Loucy (cell line): Measurements from ENCODE around the gene TMOD1.

Experiments used
- H2AFZ ChIP-seq: fragments of 200-600 bp; sonication (generic); 2 replicates; pipeline ENCODE4 v1.6.0; 2016; ENCODE audit warnings: antibody characterized with exemption, mild to moderate bottlenecking, low read length, moderate library complexity
- H3F3A ChIP-seq: fragments of 200-600 bp; 2 replicates; pipeline ENCODE4 v1.6.0; 2016; ENCODE audit warnings: antibody characterized with exemption, low read depth, mild to moderate bottlenecking
- H3K27me3 ChIP-seq: fragments of 200-600 bp; sonication (generic); 2 replicates; pipeline ENCODE4 v1.6.1; 2014; ENCODE audit warnings: low read length, mild to moderate bottlenecking; ENCODE audit not compliant: insufficient read depth, poor library complexity, severe bottlenecking
- H3K36me3 ChIP-seq: fragments of 200-600 bp; sonication (generic); 2 replicates; pipeline ENCODE4 v1.6.1; 2016; ENCODE audit warnings: low read length; ENCODE audit not compliant: insufficient read depth
- H3K4me1 ChIP-seq: fragments of 200-600 bp; sonication (generic); 2 replicates; pipeline ENCODE4 v1.5.1; 2014; ENCODE audit warnings: low read length, mild to moderate bottlenecking; ENCODE audit not compliant: insufficient read depth, poor library complexity, severe bottlenecking
- H3K4me2 ChIP-seq: fragments of 200-600 bp; sonication (generic); 2 replicates; pipeline ENCODE4 v1.6.0; 2014; ENCODE audit warnings: antibody characterized with exemption, low read length, low read depth, mild to moderate bottlenecking; ENCODE audit not compliant: poor library complexity, severe bottlenecking
- H3K4me3 ChIP-seq: fragments of 200-600 bp; sonication (generic); 2 replicates; pipeline ENCODE4 v1.5.1; 2014; ENCODE audit warnings: low read length, mild to moderate bottlenecking, mixed read lengths; ENCODE audit not compliant: poor library complexity, severe bottlenecking
- H3K79me2 ChIP-seq: fragments of 200-600 bp; sonication (generic); 2 replicates; pipeline ENCODE4 v1.6.1; 2014; ENCODE audit warnings: low read length; ENCODE audit not compliant: insufficient read depth
- H3K9ac ChIP-seq: fragments of 200-600 bp; sonication (generic); 2 replicates; pipeline ENCODE4 v1.6.0; 2014; ENCODE audit warnings: mild to moderate bottlenecking, low read depth, low read length, moderate library complexity; ENCODE audit not compliant: poor library complexity, severe bottlenecking
- H3K9me2 ChIP-seq: fragments of 200-600 bp; sonication (generic); replicated peaks from 2 replicates; pipeline ENCODE4 v1.6.1; 2016; ENCODE audit warnings: low read depth, low read length, mixed read lengths
- H3K9me3 ChIP-seq: fragments of 200-600 bp; sonication (generic); 2 replicates; pipeline ENCODE4 v1.6.1; 2014; ENCODE audit warnings: mild to moderate bottlenecking, antibody characterized with exemption, low read length, low read depth; ENCODE audit not compliant: insufficient read depth
- H4K20me1 ChIP-seq: fragments of 200-600 bp; sonication (generic); 2 replicates; pipeline ENCODE4 v1.6.0; 2014; ENCODE audit warnings: antibody characterized with exemption, low read length, mild to moderate bottlenecking; ENCODE audit not compliant: insufficient read depth, poor library complexity, severe bottlenecking
- EZH2phosphoT487 ChIP-seq: fragments of 200-600 bp; IDR thresholded peaks from 2 replicates; pipeline ENCODE4 v1.6.1; 2018; ENCODE audit warnings: antibody characterized with exemption, mild to moderate bottlenecking, moderate library complexity, borderline replicate concordance
- TF ChIP-seq, protein P1 (sequence below): fragments of 200-600 bp; sonication (generic); conservative IDR thresholded peaks from 2 replicates; pipeline ENCODE4 v1.5.1; 2014; ENCODE audit warnings: mild to moderate bottlenecking, antibody characterized with exemption, low read length

The TMOD1 gene

DNA sequence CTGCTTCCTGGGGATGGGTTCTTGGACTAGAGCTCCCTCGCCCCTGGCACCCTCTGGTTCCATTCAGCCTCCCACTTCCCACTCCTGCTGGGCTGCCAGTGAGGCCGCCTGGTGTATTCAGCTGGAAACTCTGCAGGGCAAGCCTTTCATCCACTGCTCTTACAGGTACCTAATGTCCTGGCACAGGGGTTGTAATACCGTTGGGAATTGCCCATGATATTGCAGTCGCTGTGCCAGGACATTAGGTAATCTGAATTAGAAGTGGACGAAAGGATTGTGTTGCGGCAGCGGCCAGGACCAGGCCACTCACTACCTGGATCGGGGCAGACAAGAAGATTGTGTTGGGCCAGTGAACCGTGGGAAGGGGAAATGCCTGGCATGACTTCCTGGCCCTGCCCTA, 13.1 kb downstream of the TMOD1 start:
- H2AFZ ChIP-seq, result no peak overlapping the region
- no peaks in the 10 kb centered on the region for H3K27me3 ChIP-seq
- no peaks in the 10 kb centered on the region for H3F3A ChIP-seq
- no peaks in the 10 kb centered on the region for H3K9me2 ChIP-seq
- H3K4me1 ChIP-seq, result peaks cover 7% of the 10 kb centered on the region
- no peak for TF ChIP-seq EZH2phosphoT487
- TF ChIP-seq, protein P1, sequence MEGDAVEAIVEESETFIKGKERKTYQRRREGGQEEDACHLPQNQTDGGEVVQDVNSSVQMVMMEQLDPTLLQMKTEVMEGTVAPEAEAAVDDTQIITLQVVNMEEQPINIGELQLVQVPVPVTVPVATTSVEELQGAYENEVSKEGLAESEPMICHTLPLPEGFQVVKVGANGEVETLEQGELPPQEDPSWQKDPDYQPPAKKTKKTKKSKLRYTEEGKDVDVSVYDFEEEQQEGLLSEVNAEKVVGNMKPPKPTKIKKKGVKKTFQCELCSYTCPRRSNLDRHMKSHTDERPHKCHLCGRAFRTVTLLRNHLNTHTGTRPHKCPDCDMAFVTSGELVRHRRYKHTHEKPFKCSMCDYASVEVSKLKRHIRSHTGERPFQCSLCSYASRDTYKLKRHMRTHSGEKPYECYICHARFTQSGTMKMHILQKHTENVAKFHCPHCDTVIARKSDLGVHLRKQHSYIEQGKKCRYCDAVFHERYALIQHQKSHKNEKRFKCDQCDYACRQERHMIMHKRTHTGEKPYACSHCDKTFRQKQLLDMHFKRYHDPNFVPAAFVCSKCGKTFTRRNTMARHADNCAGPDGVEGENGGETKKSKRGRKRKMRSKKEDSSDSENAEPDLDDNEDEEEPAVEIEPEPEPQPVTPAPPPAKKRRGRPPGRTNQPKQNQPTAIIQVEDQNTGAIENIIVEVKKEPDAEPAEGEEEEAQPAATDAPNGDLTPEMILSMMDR, result no peak
- no peaks in the 10 kb centered on the region for H3K9me3 ChIP-seq
- H3K36me3 ChIP-seq, result no peaks in the 10 kb centered on the region
- no peak overlapping the region for H3K4me2 ChIP-seq
- H3K4me3 ChIP-seq, result no peak overlapping the region
- no peaks in the 10 kb centered on the region for H3K79me2 ChIP-seq
- no peaks in the 10 kb centered on the region for H4K20me1 ChIP-seq
- H3K9ac ChIP-seq, result no peak overlapping the region

DNA sequence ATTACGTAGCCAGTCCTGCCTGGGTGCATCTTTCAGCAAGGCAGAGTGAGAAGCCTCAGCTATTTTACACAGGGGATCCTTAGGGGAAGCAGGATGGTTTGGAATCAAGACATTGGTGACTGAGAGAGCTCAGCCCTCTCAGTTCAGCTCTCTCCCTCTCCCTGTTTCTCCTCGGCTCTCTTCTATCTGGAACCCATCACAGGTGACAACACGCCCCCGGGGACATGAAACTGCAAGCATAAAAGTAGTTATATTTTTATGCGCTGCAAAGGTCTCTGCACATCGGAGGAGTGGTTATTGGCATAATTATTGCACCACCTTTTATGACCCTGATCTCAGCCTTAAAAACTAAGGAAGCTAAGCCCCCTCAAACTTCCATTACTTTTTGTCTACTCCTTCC, 14.2 kb downstream of the TMOD1 start:
- H3K9me2 ChIP-seq, result no peaks in the 10 kb centered on the region
- H3K9me3 ChIP-seq, result no peaks in the 10 kb centered on the region
- no peaks in the 10 kb centered on the region for H3F3A ChIP-seq
- H3K4me3 ChIP-seq, result no peak overlapping the region
- no peak overlapping the region for H3K9ac ChIP-seq
- H4K20me1 ChIP-seq, result no peaks in the 10 kb centered on the region
- H3K27me3 ChIP-seq, result no peaks in the 10 kb centered on the region
- H3K79me2 ChIP-seq, result no peaks in the 10 kb centered on the region
- H3K4me1 ChIP-seq, result peaks cover 7% of the 10 kb centered on the region
- TF ChIP-seq, protein P1, result no peak
- no peak for TF ChIP-seq EZH2phosphoT487
- no peaks in the 10 kb centered on the region for H3K36me3 ChIP-seq
- H2AFZ ChIP-seq, result no peak overlapping the region
- H3K4me2 ChIP-seq, result no peak overlapping the region

DNA sequence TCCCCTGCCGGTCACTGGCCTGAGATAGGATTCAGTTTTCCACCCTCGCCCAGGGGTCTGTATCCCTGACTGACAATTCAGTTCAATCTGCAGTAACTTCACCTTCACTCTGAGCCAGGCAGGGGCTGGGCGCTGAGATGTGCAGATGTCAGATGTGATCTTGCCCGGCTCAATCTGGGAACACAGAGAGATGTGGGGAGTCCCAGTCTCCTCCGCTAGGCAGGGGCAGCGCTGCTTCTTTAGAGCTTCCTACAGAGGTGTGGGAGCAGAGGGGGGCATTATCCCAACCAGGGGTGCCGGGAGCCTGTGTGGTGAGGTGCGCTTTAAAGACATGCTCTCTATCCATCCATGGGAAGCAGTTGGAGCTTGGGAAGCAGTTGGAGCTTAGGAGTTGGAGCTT, 14.6 kb downstream of the TMOD1 start:
- Histone ChIP-seq H3K4me2 (no peak overlapping the region), H2AFZ (no peak overlapping the region), H4K20me1 (no peaks in the 10 kb centered on the region), H3K9me3 (no peaks in the 10 kb centered on the region), H3K9me2 (no peaks in the 10 kb centered on the region), H3F3A (no peaks in the 10 kb centered on the region), H3K79me2 (no peaks in the 10 kb centered on the region), H3K4me3 (no peak overlapping the region), H3K4me1 (peaks cover 7% of the 10 kb centered on the region), H3K36me3 (no peaks in the 10 kb centered on the region), H3K27me3 (no peaks in the 10 kb centered on the region), H3K9ac (no peak overlapping the region)
- TF ChIP-seq, protein P1, result no peak
- no peak for TF ChIP-seq EZH2phosphoT487
